NCI-H2196 treated with DMSO at 0.1 percent for 48 hours (cell line): Measurements from ENCODE around the gene STOX2.
"Not testable (repeated sequence)": the region's sequence is repeated elsewhere in the genome, so short reads cannot be mapped to it uniquely, and the experiment has no call there.

Experiments used
- DNase-seq: peaks from one replicate; lab custom pipeline; 2025; ENCODE audit not compliant: unreplicated experiment; lab: John Stamatoyannopoulos, UW

The STOX2 gene

DNA sequence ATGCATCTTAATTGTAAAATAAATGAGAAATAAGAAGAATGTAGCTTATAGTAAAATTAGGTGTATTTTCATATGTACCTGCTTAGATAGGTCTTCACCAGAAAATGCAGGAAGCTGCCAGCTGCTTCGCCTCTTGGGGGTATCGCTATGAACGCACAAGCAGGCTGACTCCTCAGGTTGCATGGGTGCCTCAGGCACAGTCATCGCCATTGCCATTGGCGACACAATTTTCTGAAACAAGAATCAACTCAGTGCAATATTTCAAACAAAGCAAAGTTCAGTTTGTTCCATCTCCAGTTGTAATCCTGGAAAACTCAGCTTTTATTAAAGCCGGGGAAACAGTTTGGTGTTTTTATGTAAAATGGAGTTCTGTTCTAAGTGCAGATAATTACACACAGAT, 29.7 kb downstream of the STOX2 start:
- DNase-seq, result no peak

DNA sequence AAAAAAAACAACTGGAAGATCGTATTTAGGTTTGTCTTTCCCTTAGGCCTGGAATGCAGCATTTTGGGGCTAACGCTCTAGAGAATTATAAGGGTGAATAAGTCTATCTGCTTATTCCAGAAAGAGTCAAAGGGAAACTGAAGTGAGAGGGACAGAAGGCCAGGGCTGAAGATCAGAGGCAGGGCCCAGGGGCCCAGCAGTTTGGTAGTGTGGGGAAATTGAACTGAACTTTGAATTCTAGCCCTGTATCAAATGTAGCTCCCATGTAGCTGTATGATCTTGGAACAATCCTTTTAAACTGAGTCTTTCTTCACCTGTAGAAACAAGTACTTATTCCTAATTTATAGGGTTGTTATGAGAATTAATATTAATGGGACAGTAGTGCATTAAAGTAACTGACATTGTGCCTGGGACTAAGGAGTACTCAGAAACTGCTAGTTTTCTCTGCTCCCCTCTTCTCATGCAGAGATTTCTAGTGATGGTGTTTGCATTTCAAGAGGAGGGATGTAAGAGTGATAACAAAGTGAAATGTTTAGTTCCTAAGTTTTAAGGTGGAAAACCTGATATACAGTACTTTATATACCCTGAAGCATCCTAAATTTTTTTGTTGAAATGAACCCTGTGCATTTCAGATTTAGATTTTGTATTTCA, 30.4 kb downstream of the STOX2 start:
- no peak for DNase-seq

DNA sequence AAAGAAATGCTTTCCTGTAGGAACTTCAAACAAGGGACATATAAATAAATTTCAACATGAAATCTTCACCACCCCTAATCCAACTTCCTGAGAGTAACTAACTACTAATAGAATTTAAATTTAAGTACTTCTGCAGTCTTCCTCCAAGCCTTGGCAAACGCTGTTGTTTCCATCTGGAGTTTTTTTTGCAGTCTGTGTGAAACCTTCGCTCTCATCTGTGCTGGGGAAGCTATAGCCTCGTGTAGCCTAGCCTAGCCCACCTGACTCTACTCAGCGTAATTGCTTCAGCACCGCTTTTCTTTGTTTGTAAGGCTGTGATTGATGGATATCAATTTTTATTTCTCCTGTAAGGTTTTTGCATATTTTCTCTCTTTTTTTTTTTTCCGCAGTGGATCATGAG, 30.9 kb downstream of the STOX2 start:
- no peak for DNase-seq

DNA sequence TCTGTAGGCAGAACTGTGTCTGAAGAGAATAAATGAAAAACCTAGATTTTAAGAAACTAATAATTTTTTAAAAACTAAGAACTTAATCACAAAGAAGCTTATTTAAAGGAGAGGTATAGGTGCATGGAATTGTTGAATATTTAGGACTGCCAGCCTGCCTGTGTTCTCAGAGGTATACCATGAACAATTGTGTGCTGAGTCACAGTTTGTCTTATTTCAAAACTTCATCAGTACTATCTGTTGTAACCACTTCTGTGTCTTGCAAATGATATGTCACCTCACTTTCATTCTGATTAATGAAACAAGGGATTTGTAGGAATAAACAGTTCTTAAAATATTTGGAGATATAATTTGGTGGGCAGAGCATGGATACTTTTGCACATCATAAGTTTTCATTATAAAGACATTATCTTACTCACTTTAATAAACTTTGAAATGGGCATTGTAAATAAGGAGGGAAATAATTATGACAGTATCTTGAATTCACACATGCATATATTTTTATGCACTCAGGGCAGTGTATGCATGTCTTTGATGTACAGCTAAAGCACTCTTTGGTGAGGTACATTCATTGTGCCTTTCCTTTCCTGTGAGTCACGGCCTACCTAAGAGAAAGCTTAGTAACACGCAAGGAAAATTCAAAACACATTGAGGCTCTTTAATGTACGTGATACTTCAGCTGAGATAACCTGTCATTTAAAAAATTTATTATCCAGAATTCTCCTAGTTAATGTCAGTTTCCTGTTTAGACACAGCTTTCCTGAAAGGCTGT, 31.7 kb downstream of the STOX2 start:
- DNase-seq, result no peak

DNA sequence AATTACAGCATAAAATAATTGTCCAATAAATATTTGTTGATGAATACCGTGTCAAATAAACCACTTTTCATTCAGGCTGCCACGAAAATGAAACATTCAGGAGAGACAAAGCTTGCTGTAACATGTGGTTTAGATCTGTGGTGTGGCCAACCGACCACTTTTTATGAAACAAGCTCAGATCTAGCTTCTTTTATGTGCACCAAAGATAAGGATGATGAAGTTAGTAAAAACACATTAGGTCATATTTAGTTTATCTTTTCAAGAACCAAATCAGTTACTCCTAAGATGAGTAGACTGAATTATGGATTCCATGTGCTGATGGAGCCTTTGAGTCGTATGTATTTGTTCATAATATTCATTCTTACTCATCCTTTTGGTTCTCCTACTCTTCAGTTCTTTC, 35.8 kb downstream of the STOX2 start:
- no peak for DNase-seq

DNA sequence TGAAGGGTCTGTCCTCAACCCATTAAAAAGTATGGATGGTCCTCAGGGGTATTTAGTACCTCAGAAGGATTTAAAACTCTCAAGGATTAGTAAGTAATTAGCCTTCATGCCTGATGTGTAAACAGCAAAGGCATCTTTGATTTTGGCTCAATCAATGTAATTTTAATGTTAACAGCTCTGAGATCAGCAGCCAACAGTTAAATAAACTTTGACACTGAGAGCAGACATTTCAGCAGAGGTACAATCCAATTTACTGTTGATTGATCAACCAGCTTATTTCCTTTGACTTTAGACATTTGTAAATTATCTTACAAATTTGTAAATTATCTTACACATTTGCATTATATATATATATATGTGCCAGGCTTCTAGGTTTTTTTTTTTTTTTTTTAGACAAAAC, 36.9 kb downstream of the STOX2 start:
- DNase-seq, result no peak

DNA sequence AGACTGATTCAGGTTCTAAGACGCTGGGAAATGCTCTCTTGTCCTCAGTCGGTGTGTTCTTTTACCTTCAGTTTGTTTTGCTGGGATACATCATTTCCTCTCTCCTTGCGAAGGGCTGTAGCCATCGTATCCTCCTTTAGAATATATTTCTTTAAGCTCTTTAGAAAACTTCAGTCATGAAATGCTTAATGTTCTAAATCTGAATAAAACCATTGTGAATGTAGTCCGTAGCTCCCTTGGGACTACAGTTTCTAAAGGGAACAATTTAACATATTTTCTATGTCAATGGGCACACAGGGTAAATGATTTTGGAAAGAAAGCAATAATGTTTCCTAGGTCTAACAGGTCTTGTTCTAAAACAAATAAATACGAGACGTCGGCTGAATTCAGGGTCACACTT, 40.6 kb downstream of the STOX2 start:
- no peak for DNase-seq

DNA sequence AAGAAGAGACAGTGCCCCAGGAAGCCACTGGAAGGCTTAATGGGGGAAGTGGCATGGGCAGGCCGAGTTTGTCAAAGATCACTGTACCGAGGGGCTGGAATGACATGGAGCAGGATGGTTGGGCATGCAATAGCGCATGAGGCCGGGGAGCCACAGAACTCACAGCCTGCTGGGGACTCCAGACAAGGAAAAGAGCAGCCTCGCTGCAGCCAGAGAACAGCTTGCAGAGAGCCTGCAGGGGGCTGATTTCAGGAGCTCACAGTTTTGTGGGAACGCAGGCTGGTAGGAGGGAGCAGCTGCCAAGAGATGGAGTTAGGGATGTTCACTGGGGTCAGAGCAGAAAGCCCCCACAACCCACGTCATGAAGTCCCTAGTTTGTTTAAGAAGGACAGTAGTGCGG, 45.4 kb downstream of the STOX2 start:
- DNase-seq, result no peak

DNA sequence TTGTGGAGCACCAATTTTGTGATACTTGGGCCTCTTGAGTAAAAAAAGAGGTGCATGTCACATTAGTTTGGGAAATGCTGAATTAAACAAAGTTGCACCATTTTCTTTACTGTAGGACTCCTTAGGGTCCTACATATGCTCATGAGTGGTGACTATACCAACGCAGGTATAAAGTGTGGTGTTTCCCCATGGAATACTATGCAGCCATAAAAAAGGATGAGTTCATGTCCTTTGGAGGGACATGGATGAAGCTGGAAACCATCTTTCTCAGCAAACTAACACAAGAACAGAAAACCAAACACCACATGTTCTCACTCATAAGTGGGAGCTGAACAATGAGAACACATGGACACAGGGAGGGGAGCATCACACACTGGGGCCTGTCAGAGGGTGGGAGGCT, 47.5 kb downstream of the STOX2 start:
- DNase-seq, result not testable (repeated sequence)

DNA sequence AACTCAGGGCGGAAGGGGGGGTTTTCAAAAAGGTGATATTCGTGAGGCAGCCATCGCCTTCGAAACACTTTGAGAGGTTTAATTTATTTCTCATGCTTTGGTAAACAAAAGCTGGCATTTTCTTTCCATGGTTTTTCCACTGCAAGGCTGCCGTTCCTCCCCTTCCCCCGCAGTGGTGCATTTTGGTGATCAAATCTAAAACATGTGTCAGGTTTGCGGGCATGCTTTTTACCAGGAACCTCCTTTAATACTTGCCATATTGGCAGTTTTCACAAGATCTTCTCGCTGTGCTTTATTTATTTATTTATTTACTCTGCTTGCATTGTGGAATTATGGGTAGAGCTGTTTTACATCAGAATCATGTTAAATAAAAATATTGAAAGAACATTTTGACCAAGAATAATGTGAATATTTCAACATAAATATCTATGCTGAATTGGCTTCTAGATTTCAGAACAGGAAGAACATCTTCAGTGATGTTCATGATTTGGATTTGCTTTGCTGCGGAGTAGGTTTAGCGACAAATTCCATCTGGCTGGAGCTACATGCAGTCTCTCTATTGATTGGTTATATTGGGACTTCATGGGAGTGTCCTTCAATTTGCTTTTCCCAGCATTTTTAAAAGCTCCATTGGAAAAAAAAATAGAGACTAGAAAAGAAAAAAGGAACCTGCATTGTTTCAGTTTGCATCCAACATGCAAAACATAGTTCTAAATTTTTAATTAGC, 54.4 kb downstream of the STOX2 start:
- DNase-seq, result no peak

DNA sequence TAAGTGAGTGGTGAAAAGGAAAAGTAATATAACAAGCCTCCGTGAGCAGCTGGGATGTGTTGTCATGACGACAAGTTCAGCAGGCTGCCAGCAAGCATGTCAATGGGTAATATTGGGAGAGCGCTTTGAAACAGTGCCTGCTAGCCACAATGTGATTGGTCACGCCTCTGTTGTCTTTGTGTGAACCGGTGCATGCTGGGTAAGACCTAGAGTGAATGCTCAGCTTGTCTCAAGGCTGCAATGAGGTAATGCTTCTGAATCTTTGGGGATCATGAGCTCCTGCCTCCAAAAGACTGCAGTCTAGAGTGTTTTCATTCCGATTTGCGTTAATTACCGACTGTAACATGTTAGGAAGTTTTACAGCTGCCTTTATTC, 54.9 kb downstream of the STOX2 start:
- no peak for DNase-seq

DNA sequence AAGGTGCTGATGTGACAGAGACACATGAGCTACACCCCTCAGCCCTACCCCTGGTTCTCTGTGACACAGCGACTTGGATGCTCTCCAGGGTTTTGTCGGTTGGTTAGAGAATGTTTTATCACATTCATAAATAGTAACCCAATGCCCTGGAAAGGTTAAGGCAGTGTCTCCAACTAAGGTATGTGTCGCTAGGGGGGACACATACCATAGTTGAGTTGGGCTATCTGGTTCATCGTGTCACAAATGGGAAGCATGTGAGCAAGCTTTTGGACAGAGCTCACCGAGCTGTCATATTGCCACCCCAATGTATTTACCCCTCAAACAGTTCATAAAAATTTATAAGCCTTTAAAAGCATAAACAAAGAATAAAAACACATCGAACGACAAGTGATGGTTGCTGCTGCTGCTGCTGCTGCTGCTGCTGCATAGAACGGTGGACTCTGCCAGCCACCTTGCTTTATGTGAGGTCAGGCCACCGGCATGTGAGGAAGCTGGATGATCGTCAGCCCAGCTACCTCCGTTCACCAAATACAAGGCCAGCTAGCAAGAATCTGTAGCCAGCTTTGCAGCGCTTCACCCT, 55.9 kb downstream of the STOX2 start:
- DNase-seq, result no peak

DNA sequence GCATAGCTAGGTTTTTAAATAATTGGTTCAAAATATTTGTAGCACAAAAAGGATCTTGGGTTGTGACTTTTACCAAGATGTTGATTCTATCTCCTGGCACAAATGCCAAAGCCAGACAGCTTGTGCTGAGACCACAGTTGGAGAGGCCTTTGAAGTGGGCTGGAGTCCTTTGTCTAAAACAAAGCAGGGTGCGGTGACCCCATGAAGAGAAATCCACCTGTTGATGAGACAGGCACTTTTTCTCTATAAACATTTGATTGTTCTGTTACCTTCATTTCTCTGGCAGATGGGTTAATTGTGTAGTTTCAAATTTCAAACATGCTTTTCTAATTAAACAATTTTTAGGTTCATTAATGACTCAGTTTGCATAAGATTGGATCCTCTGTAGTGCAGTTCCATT, 56.7 kb downstream of the STOX2 start:
- DNase-seq, result no peak

DNA sequence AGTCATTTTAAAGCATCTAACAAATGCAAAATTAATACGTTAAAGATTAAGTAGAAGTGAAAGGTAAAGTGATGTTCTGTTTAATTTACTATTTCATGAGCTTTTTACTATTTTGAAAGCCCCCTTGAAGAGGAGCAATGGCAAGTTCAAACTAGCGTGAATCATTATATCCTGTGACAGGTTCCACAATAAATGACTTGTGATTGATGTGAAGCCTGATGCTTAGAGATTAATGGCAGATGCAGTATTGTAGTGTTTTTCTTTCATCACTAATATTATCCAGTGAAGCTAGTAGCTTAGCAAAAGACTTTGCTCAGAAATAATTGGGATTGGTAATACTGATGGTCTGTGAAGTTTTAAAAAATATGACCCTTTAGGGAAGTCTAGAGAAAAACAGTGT, 57.3 kb downstream of the STOX2 start:
- no peak for DNase-seq

DNA sequence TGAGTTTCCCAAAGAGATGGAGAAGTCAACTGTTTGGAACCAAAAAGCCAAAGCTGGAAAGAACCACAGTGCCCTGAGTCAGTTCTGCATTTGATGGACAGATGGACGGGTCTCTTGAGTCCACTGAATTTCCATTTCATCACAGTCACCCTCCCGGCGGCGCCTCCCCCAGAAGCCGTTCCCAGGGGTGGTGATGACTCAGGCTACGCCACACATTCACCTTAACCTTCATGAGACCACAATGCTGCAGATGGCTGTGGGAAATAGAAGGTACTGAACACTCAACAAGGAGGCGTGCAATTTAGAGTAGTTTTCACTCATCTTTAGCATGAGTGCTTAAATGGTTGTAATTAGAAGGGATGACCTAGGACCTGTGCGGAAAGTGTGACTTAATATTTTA, 61.3 kb downstream of the STOX2 start:
- DNase-seq, result no peak

DNA sequence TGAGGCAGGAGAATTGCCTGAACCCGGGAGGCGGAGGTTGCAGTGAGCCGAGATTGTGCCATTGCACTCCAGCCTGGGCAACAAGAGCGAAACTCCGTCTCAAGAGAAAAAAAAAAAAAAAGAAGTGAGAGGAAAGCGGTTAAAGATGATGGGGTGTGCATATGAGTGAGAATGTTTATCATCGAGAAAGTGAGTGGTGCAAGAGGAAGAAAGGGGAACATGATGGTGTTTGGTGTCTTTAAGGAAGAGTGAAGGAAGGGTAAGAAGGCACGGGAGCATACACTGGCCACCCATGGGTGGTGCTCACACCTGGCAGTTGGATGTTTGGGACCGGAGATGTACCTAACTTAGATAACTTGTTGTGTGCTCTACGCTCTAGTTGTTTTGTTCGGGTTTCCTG, 62.2 kb downstream of the STOX2 start:
- no peak for DNase-seq

DNA sequence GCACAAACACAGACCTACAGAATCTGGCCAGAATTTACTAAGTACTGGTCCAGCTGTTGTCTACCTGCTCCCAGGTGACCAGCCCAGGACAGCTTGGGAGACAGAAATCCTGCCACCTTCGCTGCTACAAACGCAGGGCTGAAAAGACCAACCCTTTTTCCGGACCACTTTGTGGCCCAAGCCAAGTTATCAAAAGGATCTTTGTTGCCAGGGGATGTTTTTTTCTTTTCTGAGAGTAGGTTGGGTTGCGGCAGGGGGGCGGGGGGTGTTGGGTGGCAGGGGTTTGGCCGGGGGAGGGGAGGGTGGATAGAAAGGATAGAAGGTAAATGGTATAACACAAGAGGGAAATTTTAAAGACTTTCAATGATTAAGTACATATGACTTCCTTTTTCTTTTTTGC, 63.4 kb downstream of the STOX2 start:
- DNase-seq, result no peak

DNA sequence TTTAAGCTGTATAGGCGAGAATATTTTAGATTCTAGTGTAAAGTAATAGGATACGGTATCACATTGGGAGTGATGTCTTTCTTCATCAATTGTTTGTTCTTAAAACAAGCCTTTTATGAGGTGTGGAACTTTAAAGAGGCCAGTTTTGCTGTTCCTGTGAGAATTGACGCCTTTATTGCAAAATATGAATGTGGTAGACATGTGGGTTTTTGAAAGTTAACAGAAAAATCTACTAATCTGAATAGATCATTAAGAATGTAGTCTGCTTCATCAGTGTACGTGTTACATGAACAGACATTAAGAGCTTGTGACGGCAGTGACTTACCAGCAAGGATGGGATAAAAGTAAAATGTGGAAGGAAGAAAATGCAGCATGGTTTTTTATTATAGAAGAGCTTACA, 63.8 kb downstream of the STOX2 start:
- DNase-seq, result no peak

DNA sequence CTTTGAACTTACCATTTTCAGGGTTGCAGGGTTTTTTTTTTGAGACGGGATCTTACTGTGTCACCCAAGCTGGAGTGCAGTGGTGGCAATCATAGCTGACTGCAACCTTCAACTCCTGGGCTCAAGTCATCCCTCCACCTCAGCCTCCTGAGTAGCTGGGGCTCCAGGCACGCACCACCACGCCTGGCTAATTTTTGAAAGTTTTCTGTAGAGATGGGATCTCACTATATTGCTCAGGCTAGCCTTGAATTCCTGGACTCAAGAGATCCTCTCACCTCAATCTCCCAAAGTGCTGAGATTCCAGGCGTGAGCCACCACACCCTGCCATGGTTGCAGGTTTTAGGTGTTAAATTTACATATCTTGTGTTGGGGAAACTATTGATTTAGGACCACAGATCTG, 64.5 kb downstream of the STOX2 start:
- no peak for DNase-seq

DNA sequence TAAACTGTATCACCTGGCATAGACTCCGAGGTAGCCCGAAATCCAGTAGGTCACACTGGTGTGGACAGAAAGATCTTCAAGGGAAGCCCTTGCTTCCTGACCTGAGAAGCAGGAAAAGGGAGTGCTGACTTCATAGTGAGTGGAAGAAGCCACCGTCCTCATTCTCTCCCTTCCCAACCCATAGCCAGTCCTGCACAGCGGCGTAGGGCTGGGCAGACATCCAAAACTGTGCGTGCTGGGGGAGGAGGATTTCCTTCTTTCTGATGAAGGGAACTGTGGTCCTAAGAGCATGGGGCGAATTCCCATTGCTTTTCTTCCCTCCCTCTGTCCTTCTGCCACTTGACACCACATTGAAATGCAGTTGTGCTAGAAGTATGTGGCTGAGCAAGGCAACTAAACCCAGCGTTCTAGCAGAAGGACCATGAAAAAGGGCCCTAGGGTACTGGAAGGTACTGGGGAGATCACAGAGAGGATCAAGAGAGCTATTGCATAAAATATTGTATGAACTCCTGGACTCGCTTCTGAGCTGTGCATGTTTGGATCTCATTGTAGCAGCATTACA, 66.9 kb downstream of the STOX2 start:
- no peak for DNase-seq

DNA sequence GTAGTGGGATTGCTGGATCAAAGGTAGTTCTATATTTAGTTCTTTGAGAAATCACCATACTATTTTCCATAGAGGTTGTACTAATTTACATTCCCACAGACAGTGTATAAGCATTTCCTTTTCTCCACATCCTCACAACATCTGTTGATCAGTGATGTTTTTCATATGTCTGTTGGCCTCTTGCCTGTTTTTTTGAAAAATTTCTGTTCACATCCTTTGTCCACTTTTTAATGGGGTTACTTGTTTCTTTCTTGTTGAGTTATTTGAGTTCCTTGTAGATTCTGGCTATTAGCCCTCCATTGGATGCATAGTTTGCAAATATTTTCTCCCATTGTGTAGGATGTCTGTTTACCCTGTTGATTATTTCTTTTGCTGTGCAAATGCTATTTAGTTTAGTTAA, 72.6 kb downstream of the STOX2 start:
- DNase-seq, result no peak

DNA sequence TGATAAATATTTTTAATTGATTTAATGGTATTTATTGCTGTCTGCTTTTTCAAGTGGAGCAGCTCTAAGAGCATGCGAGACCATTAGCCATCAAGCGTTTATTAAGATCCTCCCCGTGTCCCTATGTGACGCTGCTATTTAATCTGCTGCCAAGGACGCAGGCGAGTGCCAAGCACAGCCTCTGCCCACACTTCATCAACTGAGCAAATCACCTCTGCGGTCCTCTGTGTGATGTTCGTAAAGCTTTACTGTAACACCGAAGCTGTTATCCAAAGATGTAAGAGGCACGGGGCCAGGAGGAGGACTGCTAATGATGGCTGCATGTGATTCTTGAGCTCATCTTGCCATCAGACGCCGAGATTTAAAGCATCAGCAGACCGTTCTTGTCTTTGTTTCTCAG, 79.5 kb downstream of the STOX2 start:
- no peak for DNase-seq
